D721Med (cell line): ENCODE data around the gene SMAD9.

Source experiments
- DNase-seq: peaks from one replicate; pipeline ENCODE4 v3.0.0; 2011; ENCODE audit warnings: low spot score; ENCODE audit not compliant: insufficient read length
- FAIRE-seq: peaks from 2 replicates; lab custom pipeline; 2011; peaks lifted over from hg19 to GRCh38; lab: Jason Lieb, UNC
- TF ChIP-seq, protein P1 (sequence below): IDR thresholded peaks from 2 replicates; pipeline ENCODE4 v1.5.1; 2012; ENCODE audit warnings: mild to moderate bottlenecking, control low read depth; ENCODE audit not compliant: insufficient read depth; ENCODE audit errors: missing control alignments

Gene SMAD9

DNA sequence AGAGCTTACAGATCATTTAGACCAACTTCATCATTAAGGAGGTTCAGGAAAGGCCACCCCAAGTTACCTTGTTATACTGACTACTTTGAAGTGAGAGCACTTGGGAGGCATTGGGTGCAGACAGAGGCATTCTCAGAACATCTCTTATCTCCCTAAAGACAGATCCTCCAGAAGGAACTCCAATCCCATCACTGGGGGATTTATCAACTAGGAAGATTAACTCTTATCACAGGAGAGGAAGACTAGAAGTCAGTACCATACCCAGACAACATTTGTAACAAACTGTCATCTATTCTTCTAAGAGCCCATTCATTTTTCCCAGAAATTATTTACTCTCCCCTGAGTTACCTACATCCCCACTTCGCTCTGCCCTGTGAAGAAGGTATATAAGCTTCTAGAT lies 106.8 kb downstream of the SMAD9 start:
- DNase-seq (no peak), FAIRE-seq (peak; percentile 44)
- TF ChIP-seq, protein P1, sequence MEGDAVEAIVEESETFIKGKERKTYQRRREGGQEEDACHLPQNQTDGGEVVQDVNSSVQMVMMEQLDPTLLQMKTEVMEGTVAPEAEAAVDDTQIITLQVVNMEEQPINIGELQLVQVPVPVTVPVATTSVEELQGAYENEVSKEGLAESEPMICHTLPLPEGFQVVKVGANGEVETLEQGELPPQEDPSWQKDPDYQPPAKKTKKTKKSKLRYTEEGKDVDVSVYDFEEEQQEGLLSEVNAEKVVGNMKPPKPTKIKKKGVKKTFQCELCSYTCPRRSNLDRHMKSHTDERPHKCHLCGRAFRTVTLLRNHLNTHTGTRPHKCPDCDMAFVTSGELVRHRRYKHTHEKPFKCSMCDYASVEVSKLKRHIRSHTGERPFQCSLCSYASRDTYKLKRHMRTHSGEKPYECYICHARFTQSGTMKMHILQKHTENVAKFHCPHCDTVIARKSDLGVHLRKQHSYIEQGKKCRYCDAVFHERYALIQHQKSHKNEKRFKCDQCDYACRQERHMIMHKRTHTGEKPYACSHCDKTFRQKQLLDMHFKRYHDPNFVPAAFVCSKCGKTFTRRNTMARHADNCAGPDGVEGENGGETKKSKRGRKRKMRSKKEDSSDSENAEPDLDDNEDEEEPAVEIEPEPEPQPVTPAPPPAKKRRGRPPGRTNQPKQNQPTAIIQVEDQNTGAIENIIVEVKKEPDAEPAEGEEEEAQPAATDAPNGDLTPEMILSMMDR = no peak

DNA sequence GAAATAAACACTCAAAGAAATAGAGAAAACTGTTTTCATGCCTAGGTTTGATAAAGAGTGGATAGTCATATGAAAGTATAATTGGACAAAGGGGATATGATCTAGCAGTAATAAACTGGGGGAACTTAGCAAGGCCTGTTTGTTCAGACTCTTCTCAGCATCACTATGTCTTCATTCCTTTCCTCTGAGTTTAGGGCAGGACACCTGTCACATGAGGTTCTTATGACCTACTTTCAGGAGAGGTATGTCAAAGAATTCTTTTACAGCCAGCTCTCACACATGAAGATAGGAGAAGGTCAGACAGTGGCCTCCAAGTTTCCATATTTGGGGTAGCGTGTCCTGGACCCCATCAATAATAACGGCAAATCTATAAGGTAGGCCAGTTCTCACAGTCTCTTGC lies 112.4 kb downstream of the SMAD9 start:
- no peak for FAIRE-seq
- TF ChIP-seq, protein P1 = no peak
- no peak for DNase-seq

DNA sequence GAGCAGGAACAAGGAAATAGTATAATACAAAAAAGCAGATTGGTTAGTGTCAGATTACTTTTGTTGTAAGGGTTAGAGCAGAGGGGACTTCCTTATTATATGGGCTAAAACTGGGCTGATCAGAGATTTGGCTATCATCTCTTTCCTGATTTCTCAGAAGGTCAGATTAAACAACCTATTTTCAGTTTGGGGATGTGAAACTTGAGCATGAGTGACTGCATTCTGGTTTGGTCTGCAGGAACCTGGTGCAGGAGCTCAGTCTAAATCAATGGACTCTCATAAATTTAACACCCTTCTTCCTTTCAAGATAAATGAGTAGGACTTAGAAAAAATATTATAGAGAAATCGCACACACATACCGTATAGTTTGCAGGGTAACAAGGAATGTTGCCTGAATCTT lies 113.9 kb downstream of the SMAD9 start:
- TF ChIP-seq, protein P1 = no peak
- no peak for DNase-seq
- no peak for FAIRE-seq

DNA sequence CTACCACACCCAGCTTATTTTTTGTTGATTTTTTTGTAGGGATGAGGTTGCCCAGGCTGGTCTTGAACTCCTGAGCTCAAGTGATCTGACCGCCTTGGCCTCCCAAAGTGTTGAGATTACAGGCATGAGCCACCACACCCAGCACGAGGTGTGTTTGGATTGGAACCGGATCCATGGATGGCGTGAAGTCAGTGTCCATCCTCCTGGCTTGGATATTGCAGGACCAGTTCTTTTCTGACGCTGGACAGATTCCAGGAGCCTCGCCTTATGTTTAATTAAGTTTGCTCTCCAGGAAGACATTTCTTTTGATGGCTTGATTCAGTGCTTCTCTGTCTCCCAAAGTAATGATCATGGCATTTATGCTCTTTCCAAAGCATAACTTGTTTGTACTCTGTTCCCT lies 115.5 kb downstream of the SMAD9 start:
- DNase-seq (no peak), FAIRE-seq (no peak)
- TF ChIP-seq, protein P1 = no peak

DNA sequence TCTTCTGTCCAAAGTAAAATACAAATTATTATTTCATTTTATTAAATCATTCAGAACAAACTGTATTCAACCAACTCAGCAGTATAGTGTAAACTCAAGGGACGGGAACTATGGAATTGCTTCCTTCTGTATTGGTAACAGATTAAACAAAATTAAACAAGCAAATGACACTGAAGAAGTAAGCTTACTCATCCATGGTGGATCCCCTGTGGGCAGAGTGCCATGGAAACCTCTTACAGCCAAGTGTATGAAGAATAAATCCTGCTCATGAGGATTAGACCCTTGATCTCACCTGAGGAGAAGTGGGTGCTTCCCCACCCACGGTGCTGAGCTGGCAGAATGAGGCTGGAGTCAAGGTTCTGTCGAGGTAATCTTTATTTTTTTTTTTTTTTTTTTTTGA lies 119.0 kb downstream of the SMAD9 start:
- FAIRE-seq (no peak), DNase-seq (no peak)
- TF ChIP-seq, protein P1 = no peak

DNA sequence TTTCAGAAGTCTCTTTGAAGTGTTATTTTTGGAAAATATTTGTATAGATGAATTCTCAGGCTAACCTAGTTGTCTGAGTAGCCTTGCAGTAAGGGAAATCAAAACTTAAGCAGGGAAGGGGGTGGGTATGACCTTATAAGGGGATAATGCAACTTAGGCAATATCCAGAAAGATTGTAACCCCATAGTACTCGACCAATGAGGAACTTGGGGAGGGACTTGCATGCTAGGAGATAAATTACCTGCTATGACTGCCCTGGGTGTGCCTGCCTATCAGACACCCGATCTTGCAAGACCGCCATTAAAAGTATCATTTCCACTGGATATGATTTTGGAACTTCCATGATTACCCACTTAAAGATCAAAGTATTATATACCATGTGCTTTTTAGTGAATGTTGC lies 124.0 kb downstream of the SMAD9 start:
- FAIRE-seq = no peak
- TF ChIP-seq, protein P1 = no peak
- DNase-seq = no peak

DNA sequence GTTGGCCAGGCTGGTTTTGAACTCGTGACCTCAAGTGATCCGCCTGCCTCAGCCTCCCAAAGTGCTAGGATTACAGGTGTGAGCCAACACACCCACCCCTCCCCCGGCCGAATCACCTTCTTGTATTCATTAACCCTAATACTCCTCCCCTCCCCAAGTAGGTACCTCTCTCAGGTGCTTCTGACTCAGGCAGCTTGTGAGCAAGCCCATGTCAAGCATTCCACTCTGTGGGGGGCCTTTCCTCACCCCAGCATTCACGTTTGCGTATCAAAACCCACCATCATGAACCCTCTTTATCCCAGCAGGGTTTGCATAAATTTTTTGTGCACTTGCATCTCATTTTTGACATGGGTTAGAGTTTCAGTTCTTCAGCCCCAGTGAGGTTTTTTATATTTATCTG lies 124.6 kb downstream of the SMAD9 start:
- no peak for FAIRE-seq
- TF ChIP-seq, protein P1 = no peak
- no peak for DNase-seq
